ENCODE data around the gene TM9SF3. TPM values are rescaled to one million over a fixed set of nuclear protein-coding genes. Genes with fewer than 3 reads are reported as not detected.
A peak's percentile ranks its signal among the peaks of the same experiment; 100 is the strongest.

TM9SF3 gene
- total RNA-seq, 1 donor from 2014 or later, result 192 TPM

DNA sequence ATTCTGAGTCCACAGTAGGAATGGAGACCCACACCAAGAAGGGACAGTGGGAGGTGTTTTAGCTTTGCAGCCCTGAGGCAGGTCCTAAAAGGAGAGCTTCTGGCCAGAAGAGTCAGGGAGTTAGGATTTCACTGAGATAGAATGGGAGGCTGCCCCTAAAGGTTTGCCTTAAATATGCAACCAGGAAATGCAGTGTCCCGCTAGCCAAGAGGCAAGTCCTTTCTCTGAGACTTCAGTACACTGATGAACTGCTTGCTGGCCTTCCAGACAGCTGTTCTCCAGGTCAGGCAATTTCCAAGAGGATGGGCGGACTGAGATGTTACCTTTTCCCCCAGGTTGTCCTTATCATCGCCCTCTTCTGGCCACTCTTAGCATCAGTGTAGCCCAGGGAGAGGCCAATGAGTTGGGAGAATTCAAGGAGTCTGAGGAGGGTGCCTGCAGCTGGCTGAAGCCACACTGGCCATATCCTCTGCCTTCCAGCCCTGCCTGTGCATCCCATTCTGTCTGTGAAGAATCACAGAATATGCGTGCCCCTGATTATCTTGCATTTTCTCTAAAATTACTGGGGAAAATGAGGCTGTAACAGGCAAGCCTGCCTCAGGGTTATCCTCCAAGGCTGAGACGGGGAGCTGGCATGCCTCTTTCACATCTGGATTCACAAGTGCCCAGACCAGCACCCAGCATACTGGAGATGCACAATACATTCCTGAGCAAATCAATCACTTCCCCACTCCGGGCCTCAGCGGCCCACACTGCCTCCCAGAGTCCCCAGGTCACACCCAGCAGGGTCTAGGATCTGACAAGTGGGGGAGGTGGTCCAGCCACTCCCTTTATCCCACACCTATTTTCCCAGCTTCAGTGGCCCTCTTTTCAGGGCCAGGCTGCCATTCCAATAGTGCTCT, 75.5 kb downstream of the TM9SF3 start:
- TF ChIP-seq, protein P1, sequence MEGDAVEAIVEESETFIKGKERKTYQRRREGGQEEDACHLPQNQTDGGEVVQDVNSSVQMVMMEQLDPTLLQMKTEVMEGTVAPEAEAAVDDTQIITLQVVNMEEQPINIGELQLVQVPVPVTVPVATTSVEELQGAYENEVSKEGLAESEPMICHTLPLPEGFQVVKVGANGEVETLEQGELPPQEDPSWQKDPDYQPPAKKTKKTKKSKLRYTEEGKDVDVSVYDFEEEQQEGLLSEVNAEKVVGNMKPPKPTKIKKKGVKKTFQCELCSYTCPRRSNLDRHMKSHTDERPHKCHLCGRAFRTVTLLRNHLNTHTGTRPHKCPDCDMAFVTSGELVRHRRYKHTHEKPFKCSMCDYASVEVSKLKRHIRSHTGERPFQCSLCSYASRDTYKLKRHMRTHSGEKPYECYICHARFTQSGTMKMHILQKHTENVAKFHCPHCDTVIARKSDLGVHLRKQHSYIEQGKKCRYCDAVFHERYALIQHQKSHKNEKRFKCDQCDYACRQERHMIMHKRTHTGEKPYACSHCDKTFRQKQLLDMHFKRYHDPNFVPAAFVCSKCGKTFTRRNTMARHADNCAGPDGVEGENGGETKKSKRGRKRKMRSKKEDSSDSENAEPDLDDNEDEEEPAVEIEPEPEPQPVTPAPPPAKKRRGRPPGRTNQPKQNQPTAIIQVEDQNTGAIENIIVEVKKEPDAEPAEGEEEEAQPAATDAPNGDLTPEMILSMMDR (IDR thresholded peaks at IDR 0.05), result peak; percentile 79
- Mint-ChIP-seq H3K27ac (ENCODE audit: unreplicated experiment) (no peak overlapping the region), H3K36me3 (ENCODE audit: low read depth) (no peaks in the 10 kb centered on the region), H3K27me3 (ENCODE audit: low read depth) (no peaks in the 10 kb centered on the region), H3K4me1 (ENCODE audit: low read depth) (peaks cover 37% of the 10 kb centered on the region), H3K9me3 (ENCODE audit: low read depth) (no peaks in the 10 kb centered on the region), H3K4me3 (ENCODE audit: unreplicated experiment) (no peak overlapping the region)
- no peak for DNase-seq (ENCODE audit: low spot score)

DNA sequence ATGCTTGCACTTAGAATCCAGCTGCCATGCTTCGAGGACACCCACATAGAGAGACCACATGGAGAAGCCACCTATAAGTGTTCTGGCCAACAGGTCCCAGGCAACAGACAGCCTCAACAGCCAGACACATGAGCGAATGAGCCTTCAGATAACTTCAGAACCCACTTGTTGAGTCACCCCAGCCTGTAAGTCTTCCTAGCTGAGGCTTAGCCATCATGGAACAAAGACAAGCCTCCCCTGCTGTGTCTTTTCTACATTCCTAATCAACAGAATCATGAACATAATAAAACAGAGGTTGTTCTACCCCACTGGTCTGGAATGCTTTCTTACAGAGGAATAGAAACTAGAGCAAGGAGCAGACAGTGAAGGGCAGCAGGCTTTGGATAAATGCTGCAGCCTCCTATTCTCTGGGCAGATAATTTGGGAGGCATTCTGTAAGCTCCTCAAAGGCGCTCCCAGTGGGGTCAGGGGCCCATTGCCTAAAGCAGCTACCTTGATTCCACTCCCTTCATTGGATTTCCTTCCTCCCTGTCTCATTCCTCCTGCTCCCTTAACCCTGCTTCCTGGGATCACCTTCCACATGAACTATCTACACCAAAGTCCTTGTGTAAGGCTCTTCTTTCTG, 77.7 kb downstream of the TM9SF3 start:
- H3K4me3 Mint-ChIP-seq (ENCODE audit: unreplicated experiment), result no peak overlapping the region
- H3K9me3 Mint-ChIP-seq (ENCODE audit: low read depth), result no peaks in the 10 kb centered on the region
- peak overlapping the region; percentile 0 for H3K27ac Mint-ChIP-seq (ENCODE audit: unreplicated experiment)
- DNase-seq (ENCODE audit: low spot score), result no peak
- no peaks in the 10 kb centered on the region for H3K27me3 Mint-ChIP-seq (ENCODE audit: low read depth)
- H3K4me1 Mint-ChIP-seq (ENCODE audit: low read depth), result peaks cover 27% of the 10 kb centered on the region
- TF ChIP-seq, protein P1 (IDR thresholded peaks at IDR 0.05), result no peak
- H3K36me3 Mint-ChIP-seq (ENCODE audit: low read depth), result no peaks in the 10 kb centered on the region

DNA sequence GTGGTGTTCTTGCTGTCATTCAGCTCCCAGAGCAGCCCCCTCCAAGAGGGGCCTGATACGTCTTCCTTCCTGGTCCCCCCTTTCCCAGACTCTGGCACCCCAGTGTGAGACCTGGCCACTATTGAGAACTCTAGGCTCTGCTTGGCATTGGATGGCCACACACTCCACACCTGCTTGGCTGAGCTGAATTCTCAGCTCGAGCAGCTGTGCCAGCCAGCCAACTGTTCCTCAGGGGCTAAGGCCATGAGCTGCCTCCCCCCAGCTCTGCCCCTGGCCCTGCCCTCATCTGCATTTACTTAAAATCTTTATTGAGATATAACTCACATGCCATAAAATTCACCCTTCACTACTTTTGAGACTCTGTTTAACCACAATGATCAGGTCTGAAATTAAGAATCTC, 79.8 kb downstream of the TM9SF3 start:
- Mint-ChIP-seq H3K36me3 (ENCODE audit: low read depth) (no peaks in the 10 kb centered on the region), H3K4me3 (ENCODE audit: unreplicated experiment) (no peak overlapping the region), H3K27me3 (ENCODE audit: low read depth) (no peaks in the 10 kb centered on the region), H3K4me1 (ENCODE audit: low read depth) (peaks cover 17% of the 10 kb centered on the region), H3K9me3 (ENCODE audit: low read depth) (no peaks in the 10 kb centered on the region), H3K27ac (ENCODE audit: unreplicated experiment) (no peak overlapping the region)
- DNase-seq (ENCODE audit: low spot score), result no peak
- TF ChIP-seq, protein P1 (IDR thresholded peaks at IDR 0.05), result no peak

DNA sequence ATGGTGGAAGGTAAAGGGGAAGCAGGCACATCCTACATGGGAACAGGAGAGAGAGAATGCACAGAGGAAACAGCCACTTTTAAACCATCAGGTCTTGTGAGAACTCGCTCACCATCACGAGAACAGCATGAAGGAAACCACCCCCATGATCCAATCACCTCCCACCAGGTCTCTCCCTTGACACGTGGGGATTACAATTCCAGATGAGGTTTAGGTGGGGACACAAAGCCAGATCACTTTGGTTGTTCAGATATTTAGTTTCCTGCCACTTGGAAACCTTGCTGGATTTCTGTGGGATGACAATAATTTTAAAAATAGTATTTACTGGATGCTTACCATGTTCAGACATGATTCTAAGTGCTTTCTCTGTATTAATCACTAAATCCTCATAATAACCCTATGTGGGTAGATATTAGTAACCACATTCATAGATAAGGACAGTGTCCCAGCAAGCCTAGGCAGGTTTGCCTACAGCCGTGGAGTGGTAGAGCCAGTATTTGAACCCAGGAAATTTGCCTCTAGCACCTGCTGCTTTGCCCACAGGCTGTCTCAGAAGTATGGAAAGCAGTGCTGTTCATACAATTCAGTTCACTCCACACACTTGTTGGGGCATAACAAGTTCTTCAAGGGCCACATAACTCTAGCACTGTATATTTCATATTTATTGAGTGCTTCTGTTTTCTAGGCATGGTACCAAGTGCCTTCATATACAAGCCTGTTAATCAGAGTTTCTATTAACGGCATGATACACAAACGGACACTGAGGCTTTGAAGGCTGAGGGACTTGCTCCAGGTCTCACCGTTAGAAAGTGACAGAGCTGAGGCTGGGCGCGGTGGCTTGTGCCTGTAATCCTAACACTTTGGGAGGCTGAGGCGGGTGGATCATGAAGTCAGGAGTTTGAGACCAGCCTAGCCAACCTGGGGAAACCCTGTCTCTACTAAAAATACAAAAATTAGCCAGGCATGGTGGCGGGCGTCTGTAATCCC, 81.4 kb downstream of the TM9SF3 start:
- H3K4me1 Mint-ChIP-seq (ENCODE audit: low read depth), result peaks cover 9% of the 10 kb centered on the region
- H3K27me3 Mint-ChIP-seq (ENCODE audit: low read depth), result no peaks in the 10 kb centered on the region
- no peaks in the 10 kb centered on the region for H3K9me3 Mint-ChIP-seq (ENCODE audit: low read depth)
- no peak overlapping the region for H3K4me3 Mint-ChIP-seq (ENCODE audit: unreplicated experiment)
- DNase-seq (ENCODE audit: low spot score), result no peak
- H3K36me3 Mint-ChIP-seq (ENCODE audit: low read depth), result no peaks in the 10 kb centered on the region
- TF ChIP-seq, protein P1 (IDR thresholded peaks at IDR 0.05), result no peak
- no peak overlapping the region for H3K27ac Mint-ChIP-seq (ENCODE audit: unreplicated experiment)
